Jurkat, Clone E6-1 (cell line): ENCODE measurements around the gene LTBP1.

Experiments used
- DNase-seq: peaks from one replicate; pipeline ENCODE4 v3.0.0-alpha.2; 2011; ENCODE audit warnings: low read depth, low spot score
- H3K4me3 ChIP-seq: 2 replicates; pipeline ENCODE4 v1.5.1; 2011; ENCODE audit warnings: mild to moderate bottlenecking, low read length, control low read depth, moderate library complexity

The LTBP1 gene

DNA sequence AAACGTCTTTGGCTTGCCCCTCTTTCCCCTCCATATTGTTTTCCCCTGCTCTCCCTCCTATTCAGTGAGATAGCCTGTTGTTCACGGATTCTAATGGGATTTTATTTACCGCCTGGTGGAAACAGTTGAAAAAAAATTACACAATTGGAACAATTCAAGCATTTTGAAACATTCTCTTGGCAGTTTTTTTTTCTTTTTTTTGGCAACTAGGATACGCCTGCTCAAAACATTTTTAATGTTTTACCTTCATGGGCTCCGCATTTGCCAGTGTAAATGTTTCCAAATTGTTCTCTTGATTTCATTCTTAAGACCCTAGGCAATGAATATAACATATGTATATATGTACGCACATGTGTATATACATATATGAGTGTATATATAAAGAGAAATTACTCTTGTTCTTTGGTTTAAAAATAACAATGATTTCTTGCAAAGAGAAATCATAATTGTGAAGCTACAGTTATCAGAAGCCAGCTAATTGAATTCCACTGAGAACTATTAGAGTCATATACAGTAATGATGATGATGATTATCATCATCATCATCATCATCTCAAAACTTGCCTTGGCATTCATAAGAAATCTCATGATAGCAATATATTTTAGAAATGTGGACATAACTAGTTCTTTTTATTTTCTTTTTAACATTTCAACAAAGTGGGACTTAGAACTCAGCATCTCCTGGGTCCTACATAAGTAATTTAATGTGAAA lies 146.7 kb downstream of the LTBP1 start:
- no peak overlapping the region for H3K4me3 ChIP-seq
- DNase-seq = no peak

GRCh38 chr2:33094303-33094702 lies 147.6 kb downstream of the LTBP1 start:
- no peak overlapping the region for H3K4me3 ChIP-seq
- DNase-seq = no peak

- H3K4me3 ChIP-seq = no peak overlapping the region
- no peak for DNase-seq
These were observed 153.2 kb downstream of the LTBP1 start for GRCh38 chr2:33099989-33100388.

DNA sequence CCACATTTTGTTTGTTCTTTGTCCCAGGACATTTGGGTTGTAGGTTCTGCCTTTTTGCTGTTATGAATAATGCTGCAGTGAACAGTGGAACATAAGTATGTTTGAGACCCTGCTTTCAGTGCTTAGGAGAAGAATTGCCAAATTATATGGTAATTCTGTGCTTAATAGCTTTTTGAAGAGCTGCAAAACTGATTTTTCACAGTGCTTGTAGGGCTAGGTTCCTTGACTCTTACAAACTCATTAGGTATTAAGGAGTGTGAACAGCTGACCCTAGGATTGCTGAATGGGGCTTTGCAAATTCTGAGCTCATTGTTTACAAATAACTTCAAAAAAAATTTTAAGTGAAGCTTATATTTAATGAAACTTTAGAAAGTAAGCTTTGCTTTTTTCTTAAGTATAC lies 154.2 kb downstream of the LTBP1 start:
- H3K4me3 ChIP-seq = no peak overlapping the region
- no peak for DNase-seq

GRCh38 chr2:33104052-33104623 lies 157.4 kb downstream of the LTBP1 start:
- no peak overlapping the region for H3K4me3 ChIP-seq
- DNase-seq = no peak

DNA sequence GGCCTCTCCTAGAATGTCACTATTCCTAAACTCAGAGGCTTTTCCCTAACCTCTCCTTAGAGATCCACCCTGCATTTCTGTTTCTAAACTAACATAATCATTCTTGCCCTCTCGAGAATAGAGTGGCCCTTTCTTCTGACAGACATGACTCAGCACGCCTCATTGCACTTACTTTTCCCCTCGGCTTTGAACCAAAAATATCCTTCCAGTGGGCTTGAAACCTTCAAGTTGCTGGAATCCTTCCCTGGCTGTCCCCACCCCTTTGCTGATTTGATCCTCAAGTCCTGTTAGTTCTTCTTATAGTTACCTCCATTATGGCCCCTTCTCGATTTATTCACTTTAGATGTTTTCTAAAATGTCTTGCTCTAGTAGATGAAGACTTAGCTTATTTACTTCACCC lies 158.0 kb downstream of the LTBP1 start:
- H3K4me3 ChIP-seq = no peak overlapping the region
- no peak for DNase-seq

DNA sequence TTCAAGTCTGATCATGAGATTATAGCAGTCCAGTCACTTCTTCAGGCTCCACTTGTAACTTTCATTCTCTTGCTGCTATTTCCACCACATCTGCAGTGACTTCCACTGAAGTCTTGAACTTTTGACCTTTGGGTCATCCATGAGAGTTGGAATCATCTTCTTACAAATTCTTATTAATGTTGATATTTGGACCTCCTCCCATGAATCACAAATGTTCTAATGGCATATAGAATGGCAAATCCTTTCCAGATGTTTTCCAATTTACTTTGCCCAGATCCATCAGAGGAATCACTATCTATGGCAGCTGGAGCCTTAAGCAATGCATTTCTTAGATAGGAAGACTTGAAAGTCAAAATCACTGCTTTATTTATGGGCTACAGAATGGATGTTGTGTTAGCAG lies 159.4 kb downstream of the LTBP1 start:
- H3K4me3 ChIP-seq = no peak overlapping the region

DNA sequence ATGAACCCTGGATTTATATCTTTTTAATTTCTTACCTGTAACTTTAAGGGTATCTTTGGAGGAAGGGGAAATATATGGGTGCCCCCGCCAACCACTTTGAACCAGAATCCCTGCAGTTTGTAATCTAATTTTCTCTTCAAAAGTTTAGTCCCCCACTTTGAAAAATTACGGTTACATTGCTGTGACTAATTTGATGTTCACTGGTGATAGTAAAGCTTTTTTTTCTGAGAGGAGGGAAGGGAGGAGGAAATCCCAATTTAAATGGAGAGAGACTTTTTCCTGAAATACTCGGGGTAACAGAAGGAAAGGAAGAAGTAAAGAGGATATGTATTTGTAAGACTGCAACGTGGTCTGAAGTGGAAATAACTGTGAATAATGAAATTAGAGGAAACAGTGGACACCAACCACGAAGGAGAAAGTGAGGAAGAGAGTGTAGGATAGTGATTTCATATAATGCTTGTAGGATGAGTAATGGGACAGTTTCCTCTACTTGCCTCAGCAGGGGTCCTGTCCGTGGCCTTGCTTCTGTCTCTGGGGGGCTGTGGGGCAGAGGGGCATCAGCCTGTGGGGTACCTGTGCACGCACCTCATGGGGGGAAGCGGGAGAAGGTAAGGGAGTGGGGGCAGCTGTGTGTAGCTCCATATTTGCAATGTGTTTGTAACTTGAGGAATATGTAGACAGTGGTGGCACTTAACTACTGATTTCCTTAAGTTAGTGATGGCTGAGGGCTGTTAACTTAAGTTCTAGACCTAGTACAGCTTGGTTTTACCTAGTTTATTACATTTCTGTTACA lies 161.1 kb downstream of the LTBP1 start:
- no peak overlapping the region for H3K4me3 ChIP-seq
- DNase-seq = no peak

More for the DNA sequence above, 159.4 kb downstream of the LTBP1 start:
- no peak for DNase-seq

DNA sequence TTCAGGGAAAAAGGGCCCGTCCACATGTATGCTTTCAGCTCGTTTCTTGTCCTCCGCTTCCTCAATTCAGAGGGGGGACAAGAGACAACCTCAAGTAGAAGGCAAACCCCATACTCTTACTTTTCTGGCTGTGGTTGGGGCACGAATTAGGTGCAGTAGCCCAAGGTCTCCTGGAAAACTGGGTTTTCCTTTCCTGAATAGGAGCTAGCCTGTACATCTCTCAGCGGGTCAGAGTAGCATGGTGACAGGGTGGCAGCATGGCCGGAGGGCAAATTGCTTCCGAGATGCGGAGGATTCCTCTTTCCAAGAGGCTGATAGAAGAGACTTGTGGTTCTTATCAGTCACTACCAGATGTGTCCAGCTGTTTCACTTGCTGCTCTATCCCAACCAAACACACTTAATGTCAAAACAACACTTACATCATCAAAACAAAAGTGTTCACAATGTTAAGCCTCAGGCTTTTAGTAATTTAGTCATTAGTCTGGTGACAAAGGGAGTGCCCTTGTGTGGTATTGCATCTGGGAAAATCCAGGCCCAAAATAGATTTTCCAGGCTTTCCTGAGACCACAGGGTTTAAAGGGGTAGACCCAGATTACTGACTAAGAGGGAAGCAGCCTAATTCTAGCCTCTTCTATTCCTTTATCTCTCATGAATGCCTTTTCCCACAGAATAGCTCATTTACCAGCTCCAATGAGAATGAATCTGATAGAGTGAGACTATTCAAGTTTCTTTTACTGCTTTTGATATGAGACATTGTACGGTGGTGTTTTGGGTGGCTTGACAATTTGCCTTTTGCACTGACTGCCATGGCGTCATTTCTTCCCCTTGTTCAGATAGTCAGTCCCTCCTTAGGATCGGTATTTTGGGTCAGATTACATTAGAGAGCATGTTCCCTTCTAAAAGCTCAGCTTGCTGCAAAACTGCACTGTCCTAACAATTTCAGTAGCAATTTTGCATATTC lies 162.0 kb downstream of the LTBP1 start:
- no peak overlapping the region for H3K4me3 ChIP-seq
- DNase-seq = no peak

GRCh38 chr2:33110461-33110860 lies 163.7 kb downstream of the LTBP1 start:
- no peak overlapping the region for H3K4me3 ChIP-seq
- DNase-seq = no peak

DNA sequence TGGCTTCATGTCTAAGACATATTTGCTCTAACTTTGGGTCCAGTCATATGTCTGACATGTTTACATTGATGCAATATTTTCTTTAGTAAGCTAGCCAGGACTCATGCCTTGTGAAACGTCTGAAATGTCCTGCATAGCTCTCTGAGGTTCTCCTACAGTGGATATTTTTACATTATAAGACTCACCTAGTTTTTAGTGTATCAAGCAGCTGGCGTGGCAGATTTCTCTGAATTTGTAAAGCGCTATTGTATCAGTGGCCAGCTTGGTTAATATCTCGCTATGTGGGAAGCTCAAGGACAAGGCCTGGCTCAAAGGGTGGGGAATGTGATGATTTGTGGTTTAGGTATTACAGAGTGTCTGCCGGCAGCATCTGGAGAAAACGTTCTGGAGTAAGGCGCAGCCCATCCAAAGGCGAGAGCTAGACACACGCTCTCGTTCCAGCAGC lies 164.3 kb downstream of the LTBP1 start:
- H3K4me3 ChIP-seq = no peak overlapping the region
- no peak for DNase-seq

DNA sequence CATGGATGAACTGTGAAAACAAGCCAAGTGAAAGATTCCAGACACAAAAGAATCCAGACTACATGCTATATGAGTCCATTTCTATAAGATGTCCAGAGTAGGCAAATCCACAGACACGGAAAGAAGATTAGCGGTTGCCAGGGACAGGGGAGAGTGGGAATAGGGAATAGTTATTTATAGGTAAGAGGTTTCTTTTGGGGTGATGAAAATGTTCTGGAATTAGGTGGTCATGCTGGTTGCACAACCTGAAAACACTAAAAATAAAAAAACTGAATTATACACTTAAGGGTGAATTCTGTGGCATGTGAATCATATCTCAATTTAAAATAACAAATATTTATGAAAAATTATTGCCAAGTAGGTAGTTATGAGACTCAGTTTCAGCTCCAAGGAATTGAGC lies 168.4 kb downstream of the LTBP1 start:
- no peak for DNase-seq
- no peak overlapping the region for H3K4me3 ChIP-seq

DNA sequence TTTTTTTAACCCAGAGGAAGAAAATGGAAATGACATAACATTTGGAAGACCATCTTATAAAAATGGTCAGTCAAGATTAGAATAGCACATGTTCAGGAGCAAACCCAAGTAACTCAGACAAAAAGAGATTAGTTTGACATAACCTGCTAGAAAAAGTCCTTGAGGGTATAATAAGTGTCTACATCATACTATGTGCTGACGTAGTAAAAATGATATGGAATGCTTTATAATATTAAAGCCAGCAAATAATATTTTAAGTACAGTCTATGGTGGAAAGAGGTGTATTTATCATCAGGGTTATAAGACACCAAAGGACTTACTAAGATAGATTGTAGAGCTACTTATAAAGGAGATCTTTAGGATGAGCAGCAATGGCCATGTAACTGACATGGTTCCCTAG lies 169.0 kb downstream of the LTBP1 start:
- H3K4me3 ChIP-seq = no peak overlapping the region
- DNase-seq = no peak

- H3K4me3 ChIP-seq = no peak overlapping the region
- DNase-seq = no peak
These were observed 170.0 kb downstream of the LTBP1 start for GRCh38 chr2:33116799-33117198.

- DNase-seq = no peak
- H3K4me3 ChIP-seq = no peak overlapping the region
These were observed 171.9 kb downstream of the LTBP1 start for GRCh38 chr2:33118651-33119050.

- no peak for DNase-seq
- no peak overlapping the region for H3K4me3 ChIP-seq
These were observed 174.7 kb downstream of the LTBP1 start for GRCh38 chr2:33121416-33121815.

GRCh38 chr2:33121925-33122324 lies 175.2 kb downstream of the LTBP1 start:
- DNase-seq = no peak
- no peak overlapping the region for H3K4me3 ChIP-seq

GRCh38 chr2:33122726-33123125 lies 176.0 kb downstream of the LTBP1 start:
- no peak overlapping the region for H3K4me3 ChIP-seq
- DNase-seq = peak; percentile 11

DNA sequence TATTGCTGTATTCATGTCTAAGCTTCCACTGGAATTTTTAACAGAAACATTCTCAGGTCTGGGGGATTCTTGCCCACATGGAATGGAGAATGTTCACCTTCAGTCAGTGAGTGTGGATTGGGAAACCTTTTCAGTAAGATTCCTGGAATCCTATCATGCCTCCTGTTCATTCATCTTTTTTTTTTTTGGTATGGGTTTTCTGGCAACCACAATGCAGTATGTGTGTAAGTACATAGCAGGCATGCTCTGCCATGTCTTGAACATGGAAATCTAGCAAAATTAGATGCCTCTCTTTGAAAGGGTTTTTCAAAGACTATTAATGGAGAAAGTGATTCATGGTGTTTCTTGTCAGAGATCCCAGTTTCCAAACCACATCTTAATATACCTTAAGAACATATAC lies 176.5 kb downstream of the LTBP1 start:
- H3K4me3 ChIP-seq = no peak overlapping the region
- DNase-seq = no peak
